PC-3 (cell line): ENCODE data around the gene GDI2.

Experiments
- EZH2 ChIP-seq: fragments of 300-600 bp; sonication (generic); IDR thresholded peaks from one replicate; pipeline ENCODE4 v1.6.1; 2017; ENCODE audit warnings: antibody characterized with exemption, mild to moderate bottlenecking, low read length; ENCODE audit not compliant: unreplicated experiment
- EZH2phosphoT487 ChIP-seq: fragments of 300-600 bp; sonication (generic); IDR thresholded peaks from 2 replicates; pipeline ENCODE4 v1.6.1; 2018; ENCODE audit warnings: mild to moderate bottlenecking, antibody characterized with exemption, low read length, borderline replicate concordance
- TF ChIP-seq, protein P1 (sequence below): fragments of 300-600 bp; sonication (generic); conservative IDR thresholded peaks from 2 replicates; pipeline ENCODE4 v1.5.1; 2017; ENCODE audit warnings: antibody characterized with exemption, low read depth, mild to moderate bottlenecking, low read length

DNA sequence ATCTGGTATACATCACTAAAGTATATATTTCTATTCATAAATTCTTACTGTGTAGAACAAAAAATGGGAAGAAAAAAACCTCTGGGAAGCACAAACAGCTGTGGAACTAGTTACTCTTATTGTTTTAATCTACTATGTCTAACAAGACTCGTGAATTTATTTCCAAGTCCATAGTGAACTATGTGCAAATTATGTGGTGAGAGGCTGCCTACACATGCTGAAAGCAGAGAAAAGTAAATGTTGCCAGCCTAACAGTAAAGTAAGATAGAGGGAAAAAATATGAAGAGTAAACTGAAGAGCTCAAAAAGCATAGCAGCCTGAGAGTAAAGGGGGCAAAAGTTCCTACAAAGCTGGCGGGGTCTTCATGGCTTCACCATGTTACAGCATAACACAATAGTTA, 3.0 kb downstream of the GDI2 start:
- TF ChIP-seq, protein P1, sequence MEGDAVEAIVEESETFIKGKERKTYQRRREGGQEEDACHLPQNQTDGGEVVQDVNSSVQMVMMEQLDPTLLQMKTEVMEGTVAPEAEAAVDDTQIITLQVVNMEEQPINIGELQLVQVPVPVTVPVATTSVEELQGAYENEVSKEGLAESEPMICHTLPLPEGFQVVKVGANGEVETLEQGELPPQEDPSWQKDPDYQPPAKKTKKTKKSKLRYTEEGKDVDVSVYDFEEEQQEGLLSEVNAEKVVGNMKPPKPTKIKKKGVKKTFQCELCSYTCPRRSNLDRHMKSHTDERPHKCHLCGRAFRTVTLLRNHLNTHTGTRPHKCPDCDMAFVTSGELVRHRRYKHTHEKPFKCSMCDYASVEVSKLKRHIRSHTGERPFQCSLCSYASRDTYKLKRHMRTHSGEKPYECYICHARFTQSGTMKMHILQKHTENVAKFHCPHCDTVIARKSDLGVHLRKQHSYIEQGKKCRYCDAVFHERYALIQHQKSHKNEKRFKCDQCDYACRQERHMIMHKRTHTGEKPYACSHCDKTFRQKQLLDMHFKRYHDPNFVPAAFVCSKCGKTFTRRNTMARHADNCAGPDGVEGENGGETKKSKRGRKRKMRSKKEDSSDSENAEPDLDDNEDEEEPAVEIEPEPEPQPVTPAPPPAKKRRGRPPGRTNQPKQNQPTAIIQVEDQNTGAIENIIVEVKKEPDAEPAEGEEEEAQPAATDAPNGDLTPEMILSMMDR = no peak
- TF ChIP-seq EZH2 (no peak), EZH2phosphoT487 (no peak)
